ENCODE measurements around the gene SH3RF1.

Gene SH3RF1

GRCh38 chr4:169133932-169134331 lies 136.8 kb downstream of the SH3RF1 start:
- DNase-seq (ENCODE audit: low spot score), result no peak

GRCh38 chr4:169132561-169133305 lies 138.0 kb downstream of the SH3RF1 start:
- DNase-seq (ENCODE audit: low spot score), result no peak

- no peak for DNase-seq (ENCODE audit: low spot score)
Measured at GRCh38 chr4:169131556-169132208, 139.1 kb downstream of the SH3RF1 start.

GRCh38 chr4:169128902-169129301 lies 141.9 kb downstream of the SH3RF1 start:
- DNase-seq (ENCODE audit: low spot score), result no peak

- DNase-seq (ENCODE audit: low spot score), result no peak
Measured at GRCh38 chr4:169127314-169127713, 143.4 kb downstream of the SH3RF1 start.

GRCh38 chr4:169124661-169125060 lies 146.1 kb downstream of the SH3RF1 start:
- no peak for DNase-seq (ENCODE audit: low spot score)

- DNase-seq (ENCODE audit: low spot score), result no peak
Measured at GRCh38 chr4:169122422-169122821, 148.3 kb downstream of the SH3RF1 start.

- DNase-seq (ENCODE audit: low spot score), result no peak
Measured at GRCh38 chr4:169121861-169122382, 148.8 kb downstream of the SH3RF1 start.

GRCh38 chr4:169120624-169121023 lies 150.1 kb downstream of the SH3RF1 start:
- DNase-seq (ENCODE audit: low spot score), result no peak

GRCh38 chr4:169119536-169119935 lies 151.2 kb downstream of the SH3RF1 start:
- no peak for DNase-seq (ENCODE audit: low spot score)

- DNase-seq (ENCODE audit: low spot score), result no peak
Measured at GRCh38 chr4:169117591-169118081, 153.1 kb downstream of the SH3RF1 start.

- no peak for DNase-seq (ENCODE audit: low spot score)
Measured at GRCh38 chr4:169116270-169116901, 154.4 kb downstream of the SH3RF1 start.

- no peak for DNase-seq (ENCODE audit: low spot score)
Measured at GRCh38 chr4:169115897-169116254, 154.9 kb downstream of the SH3RF1 start.

- DNase-seq (ENCODE audit: low spot score), result no peak
Measured at GRCh38 chr4:169115144-169115896, 155.4 kb downstream of the SH3RF1 start.

- no peak for DNase-seq (ENCODE audit: low spot score)
Measured at GRCh38 chr4:169114341-169114974, 156.3 kb downstream of the SH3RF1 start.

- no peak for DNase-seq (ENCODE audit: low spot score)
Measured at GRCh38 chr4:169110633-169111032, 160.1 kb downstream of the SH3RF1 start.

- no peak for DNase-seq (ENCODE audit: low spot score)
Measured at GRCh38 chr4:169109035-169109675, 161.6 kb downstream of the SH3RF1 start.

GRCh38 chr4:169108303-169108702 lies 162.5 kb downstream of the SH3RF1 start:
- DNase-seq (ENCODE audit: low spot score), result no peak

- no peak for DNase-seq (ENCODE audit: low spot score)
Measured at GRCh38 chr4:169107528-169107927, 163.2 kb downstream of the SH3RF1 start.

- no peak for DNase-seq (ENCODE audit: low spot score)
Measured at GRCh38 chr4:169106696-169107229, 164.0 kb downstream of the SH3RF1 start.

- DNase-seq (ENCODE audit: low spot score), result no peak
Measured at GRCh38 chr4:169105620-169106019, 165.1 kb downstream of the SH3RF1 start.

All from activated CD4-positive, alpha-beta T cell treated with anti-CD3 and anti-CD28 coated beads, Interleukin-2, Interleukin-4, amounts not matched to agents 100 ng/mL and 50 ng/mL, durations not matched to agents 16 hours and 8 hours (primary cell).